Testis (tissue), 3 donors: ENCODE results near the gene NBEAL1. TPM values are rescaled to one million over a fixed set of nuclear protein-coding genes. Genes with fewer than 3 reads are reported as not detected.
"Not testable (repeated sequence)": the region's sequence is repeated elsewhere in the genome, so short reads cannot be mapped to it uniquely, and the experiment has no call there.

ENCODE experiments used
- DNase-seq: peaks from one replicate; pipeline ENCODE4 v3.0.0-alpha.2; 2019
- H3K27ac ChIP-seq, 2 donors: fragments of 200-600 bp; sonication (generic); one replicate each; pipeline ENCODE4 v1.5.1; 2019
- H3K27me3 ChIP-seq: fragments of 200-600 bp; sonication (generic); one replicate; pipeline ENCODE4 v1.5.1; 2019
- H3K36me3 ChIP-seq: fragments of 200-600 bp; sonication (generic); one replicate; pipeline ENCODE4 v1.5.1; 2017; ENCODE audit warnings: low read depth; ENCODE audit errors: missing control alignments
- H3K4me1 ChIP-seq: fragments of 200-600 bp; sonication (generic); one replicate; pipeline ENCODE4 v1.5.1; 2019
- H3K4me3 ChIP-seq, 2 donors: fragments of 200-600 bp; sonication (generic); one replicate each; pipeline ENCODE4 v1.5.1; 2017 to 2019
- H3K9me3 ChIP-seq: fragments of 200-600 bp; sonication (generic); one replicate; pipeline ENCODE4 v1.5.1; 2017
- CTCF ChIP-seq, 3 experiments: fragments of 450-650 bp in 2 of 3; fragments of 200-600 bp in 1 of 3; sonication (generic) in 1 of 3; IDR thresholded peaks; one replicate each; pipeline ENCODE4 v1.5.1; 2016 to 2019; ENCODE audit warnings: antibody characterized with exemption in 3 of 3, mild to moderate bottlenecking in 2 of 3, moderate library complexity in 1 of 3
- POLR2A ChIP-seq: fragments of 450-650 bp; IDR thresholded peaks from one replicate; pipeline ENCODE4 v1.6.1; 2017; ENCODE audit warnings: antibody characterized with exemption, mild to moderate bottlenecking, moderate library complexity
- WGBS, 2 donors: methylation state at CpG; one replicate each; pipeline ENCODE4 v1.1.5; 2018; 5-methylcytosine and 5-hydroxymethylcytosine counted together
- intact Hi-C: fragments of 100-400 bp; cut with DNase I; formaldehyde crosslinking; loops from one replicate; pipeline ENCODE4 v1.15.1; 2023; ENCODE audit warnings: low total_unique reads
- polyA plus RNA-seq: library from polyadenylated mRNA; stranded (reverse); fragments of 350-450 nt; fragmentation: Illumina TruSeq; extraction: RNeasy Lipid Tissue Mini Kit (QIAGEN cat#74804); gene quantifications from one replicate; pipeline ENCODE4 v1.2.3, GENCODE V29; 2014; ENCODE audit warnings: low read depth, low replicate concordance; ENCODE audit not compliant: insufficient read depth
- total RNA-seq, 2 donors: library from RNA; depleted of rRNA; stranded (reverse); fragments of >200 nt; gene quantifications; one replicate each; pipeline ENCODE4 v1.2.3, GENCODE V29; 2016

The NBEAL1 gene
- total and polyA plus RNA-seq, 3 donors from 2014 or later: 7.6 to 43.0 (median 37.0) TPM

GRCh38 chr2:203037026-203037425 is 22.4 kb downstream of the NBEAL1 start:
- peak overlapping the region in 1 of 2 donors; percentile 4 for H3K27ac ChIP-seq
- no peaks in the 10 kb centered on the region for H3K9me3 ChIP-seq
- no peaks in the 10 kb centered on the region for H3K27me3 ChIP-seq
- 55 to 58% methylated on average over 2 of the region's 2 CpGs for WGBS, 2 donors
- intact Hi-C loops: no loop called here
- no peaks in the 10 kb centered on the region for H3K36me3 ChIP-seq
- no peak for DNase-seq
- H3K4me1 ChIP-seq: no peaks in the 10 kb centered on the region
- no peak overlapping the region for H3K4me3 ChIP-seq
- no peak for TF ChIP-seq CTCF (IDR thresholded peaks at IDR 0.05)

GRCh38 chr2:203038586-203038985 is 23.9 kb downstream of the NBEAL1 start:
- H3K27me3 ChIP-seq: no peaks in the 10 kb centered on the region
- H3K9me3 ChIP-seq: no peaks in the 10 kb centered on the region
- H3K4me1 ChIP-seq: no peaks in the 10 kb centered on the region
- H3K36me3 ChIP-seq: no peaks in the 10 kb centered on the region
- no peak overlapping the region for H3K4me3 ChIP-seq
- H3K27ac ChIP-seq: no peak overlapping the region
- 92 to 97% methylated on average over 6 of the region's 6 CpGs for WGBS, 2 donors
- DNase-seq: no peak
- intact Hi-C loops: no loop called here
- TF ChIP-seq CTCF (IDR thresholded peaks at IDR 0.05) (no peak), POLR2A (no peak)

- H3K4me1 ChIP-seq, intact Hi-C loops, H3K27me3 ChIP-seq, H3K4me3 ChIP-seq, DNase-seq, H3K36me3 ChIP-seq, H3K27ac ChIP-seq, H3K9me3 ChIP-seq: not testable (repeated sequence)
- WGBS, 2 donors: 90 to 97% methylated on average over 6 of the region's 6 CpGs
Observed at GRCh38 chr2:203039211-203039610, 24.5 kb downstream of the NBEAL1 start.

- no peak for TF ChIP-seq POLR2A
- TF ChIP-seq CTCF (IDR thresholded peaks at IDR 0.05): no peak
- WGBS, 2 donors: 77 to 91% methylated on average over 2 of the region's 2 CpGs
Observed at GRCh38 chr2:203040966-203041521, 26.4 kb downstream of the NBEAL1 start.

GRCh38 chr2:203042178-203042577 is 27.5 kb downstream of the NBEAL1 start:
- H3K27ac ChIP-seq: no peak overlapping the region
- 96 to 99% methylated on average over 4 of the region's 4 CpGs for WGBS, 2 donors
- intact Hi-C loops: no loop called here

More at GRCh38 chr2:203040966-203041521, 26.4 kb downstream of the NBEAL1 start:
- Histone ChIP-seq H3K27me3 (no peaks in the 10 kb centered on the region), H3K9me3 (no peaks in the 10 kb centered on the region), H3K27ac (no peak overlapping the region), H3K4me1 (no peaks in the 10 kb centered on the region), H3K36me3 (no peaks in the 10 kb centered on the region), H3K4me3 (no peak overlapping the region)
- intact Hi-C loops: no loop called here
- DNase-seq: no peak

More at GRCh38 chr2:203042178-203042577, 27.5 kb downstream of the NBEAL1 start:
- no peak for DNase-seq
- Histone ChIP-seq H3K4me3 (no peak overlapping the region), H3K9me3 (no peaks in the 10 kb centered on the region), H3K36me3 (no peaks in the 10 kb centered on the region), H3K4me1 (no peaks in the 10 kb centered on the region), H3K27me3 (no peaks in the 10 kb centered on the region)
- no peak for TF ChIP-seq POLR2A
- no peak for TF ChIP-seq CTCF (IDR thresholded peaks at IDR 0.05)
